HG03354 (cell line): ENCODE measurements around the gene MED9.

Source experiments
- ATAC-seq: cut with Tn5 transposase; IDR thresholded peaks from one replicate; pipeline ENCODE4 v1.9.1; 2021; ENCODE audit warnings: mild to moderate bottlenecking; ENCODE audit not compliant: unreplicated experiment, poor library complexity, severe bottlenecking

MED9 gene

GRCh38 chr17:17528696-17529652, 52.2 kb downstream of the MED9 start:
- ATAC-seq: no peak

- no peak for ATAC-seq
Observed at GRCh38 chr17:17531156-17531555, 54.4 kb downstream of the MED9 start.

- no peak for ATAC-seq
Observed at GRCh38 chr17:17532991-17533390, 56.2 kb downstream of the MED9 start.

- ATAC-seq: no peak
Observed at GRCh38 chr17:17533901-17534441, 57.2 kb downstream of the MED9 start.

GRCh38 chr17:17535957-17536356, 59.2 kb downstream of the MED9 start:
- no peak for ATAC-seq

GRCh38 chr17:17536702-17537101, 59.9 kb downstream of the MED9 start:
- no peak for ATAC-seq

GRCh38 chr17:17537311-17538099, 60.7 kb downstream of the MED9 start:
- no peak for ATAC-seq

GRCh38 chr17:17538417-17539391, 61.9 kb downstream of the MED9 start:
- no peak for ATAC-seq

- ATAC-seq: no peak
Observed at GRCh38 chr17:17539591-17539990, 62.8 kb downstream of the MED9 start.

- no peak for ATAC-seq
Observed at GRCh38 chr17:17540278-17540906, 63.6 kb downstream of the MED9 start.

- no peak for ATAC-seq
Observed at GRCh38 chr17:17540935-17541639, 64.3 kb downstream of the MED9 start.

- no peak for ATAC-seq
Observed at GRCh38 chr17:17541640-17542001, 64.8 kb downstream of the MED9 start.
